Activated naive CD4-positive, alpha-beta T cell (primary cell): ENCODE data around the gene AGR2.
"Not testable (repeated sequence)": the region's sequence is repeated elsewhere in the genome, so short reads cannot be mapped to it uniquely, and the experiment has no call there.

Experiments used
- DNase-seq, 4 experiments: peaks; one replicate each; lab custom pipeline; 2025; lab: John Stamatoyannopoulos, UW

Gene AGR2

DNA sequence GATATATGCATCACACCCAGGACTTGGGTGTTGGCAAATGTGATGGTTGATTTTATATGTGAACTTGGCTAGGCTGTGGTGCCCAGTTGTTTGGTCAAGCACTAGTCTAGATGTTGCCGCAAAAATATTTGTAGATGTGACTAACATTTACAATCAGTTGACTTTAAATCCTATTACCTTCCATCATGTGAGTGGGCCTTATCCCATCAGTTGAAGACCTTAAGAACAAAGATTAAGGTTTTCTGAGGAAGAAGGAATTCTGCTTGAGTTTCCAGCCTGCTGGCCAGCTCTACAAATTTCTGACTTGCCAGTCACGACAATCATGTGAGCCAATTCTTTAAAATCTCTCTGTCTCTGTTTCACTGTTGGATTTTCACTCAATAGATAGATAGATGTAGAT lies 30.9 kb downstream of the AGR2 start:
- DNase-seq: no peak

DNA sequence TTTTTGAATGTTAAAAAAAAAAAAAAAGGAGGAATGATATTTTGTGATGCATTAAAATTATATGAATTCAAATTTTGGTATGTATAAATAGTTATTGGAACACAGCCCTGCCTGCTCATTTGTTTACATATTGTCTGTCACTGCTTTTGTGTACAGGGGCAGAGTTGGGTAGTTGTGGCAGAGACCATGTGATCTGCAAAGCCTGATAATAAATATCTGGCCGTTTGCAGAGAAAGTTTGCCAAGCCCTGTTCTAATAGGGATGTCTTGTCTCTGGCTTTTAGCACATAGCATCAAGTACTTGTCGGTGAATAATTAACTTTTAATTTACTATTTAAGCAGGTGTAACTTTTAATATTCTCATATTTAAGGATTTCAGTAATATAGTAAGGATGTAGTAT lies 31.5 kb downstream of the AGR2 start:
- DNase-seq: no peak

DNA sequence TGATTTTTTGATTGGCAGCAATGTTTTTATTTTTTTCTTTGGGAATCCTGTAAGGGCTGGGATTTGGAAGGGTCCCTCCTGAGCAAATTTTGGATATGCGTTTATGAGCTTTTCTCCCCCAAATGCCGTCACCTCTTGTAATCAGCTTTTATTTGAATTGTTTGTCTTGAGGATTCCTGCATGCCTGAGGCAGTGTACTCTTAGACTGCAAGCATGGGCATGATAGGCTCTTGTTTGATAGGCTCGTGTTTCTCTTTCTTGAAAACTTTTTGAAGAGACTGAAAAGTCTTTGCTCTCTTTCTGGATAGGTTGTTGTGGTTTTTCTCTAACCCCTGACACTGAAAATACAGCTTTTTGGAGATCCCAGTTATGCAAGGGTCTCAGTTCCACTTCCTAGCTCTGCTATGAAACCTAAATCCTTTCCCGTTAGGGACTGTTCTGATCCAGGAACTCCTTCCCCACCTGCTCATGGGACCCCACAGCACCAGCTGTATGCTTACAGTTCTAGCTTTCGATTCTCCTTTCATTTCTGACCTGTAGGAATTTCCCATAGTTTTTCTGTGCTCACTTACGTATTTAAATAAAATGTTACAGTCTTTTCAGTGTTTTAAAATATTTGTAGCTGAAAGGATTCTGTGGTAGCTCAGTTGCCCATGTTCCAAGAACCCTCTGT lies 34.0 kb downstream of the AGR2 start:
- DNase-seq: no peak

DNA sequence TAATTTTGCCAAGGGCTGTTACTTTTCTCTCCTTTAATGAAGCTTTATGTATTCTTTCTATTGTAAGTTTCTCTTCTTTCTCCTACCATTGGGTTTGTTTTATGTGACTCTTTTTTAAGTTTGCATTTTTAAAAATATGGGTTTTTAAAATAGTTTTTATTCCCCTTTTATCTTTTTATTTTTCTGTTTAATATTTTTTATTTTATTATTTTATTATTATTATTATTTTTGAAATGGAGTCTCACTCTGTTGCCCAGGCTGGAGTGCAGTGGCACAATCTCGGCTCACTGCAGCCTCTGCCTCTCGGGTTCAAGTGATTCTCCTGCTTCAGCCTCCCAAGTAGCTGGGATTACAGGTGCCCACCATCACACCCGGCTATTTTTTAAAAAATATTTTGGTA lies 34.8 kb downstream of the AGR2 start:
- DNase-seq: not testable (repeated sequence)

DNA sequence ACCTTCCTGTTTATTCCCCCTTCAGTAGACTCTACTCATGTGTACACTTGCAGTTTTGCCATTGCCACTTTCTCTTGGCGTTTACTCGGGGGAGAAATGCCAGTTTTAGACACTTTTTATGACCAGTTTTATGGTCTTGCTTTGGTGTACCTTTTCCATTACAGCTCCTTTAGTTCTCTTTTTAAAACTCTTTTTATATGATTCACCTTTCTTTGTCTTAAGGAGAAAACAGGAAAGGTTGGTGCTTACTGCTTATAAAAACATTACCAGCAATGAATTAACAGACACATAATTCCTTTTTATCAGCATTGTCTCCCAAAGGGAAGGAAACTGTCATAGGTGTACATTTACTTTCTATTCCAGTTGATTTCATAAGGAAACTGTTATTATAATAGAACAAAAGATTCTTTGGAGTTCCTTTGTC lies 39.4 kb downstream of the AGR2 start:
- DNase-seq: no peak

DNA sequence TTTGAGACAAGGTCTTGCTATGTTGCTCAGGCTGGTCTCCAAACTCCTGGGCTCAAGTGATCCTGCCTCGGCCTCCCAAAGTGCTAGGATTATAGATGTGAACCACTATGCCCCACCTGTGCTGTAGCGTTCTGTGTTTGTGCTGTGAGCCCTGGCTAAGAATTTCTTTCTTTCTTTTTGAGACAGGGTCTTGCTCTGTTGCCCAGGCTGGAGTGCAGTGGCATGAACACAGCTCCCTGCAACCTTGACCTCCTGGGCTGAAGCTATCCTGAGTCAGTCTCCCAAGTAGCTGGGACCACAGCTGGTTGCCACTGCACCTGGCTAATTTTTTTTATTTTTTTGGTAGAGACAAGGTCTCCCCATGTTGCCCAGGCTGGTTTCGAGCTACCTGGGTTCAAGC lies 39.9 kb downstream of the AGR2 start:
- DNase-seq: no peak

DNA sequence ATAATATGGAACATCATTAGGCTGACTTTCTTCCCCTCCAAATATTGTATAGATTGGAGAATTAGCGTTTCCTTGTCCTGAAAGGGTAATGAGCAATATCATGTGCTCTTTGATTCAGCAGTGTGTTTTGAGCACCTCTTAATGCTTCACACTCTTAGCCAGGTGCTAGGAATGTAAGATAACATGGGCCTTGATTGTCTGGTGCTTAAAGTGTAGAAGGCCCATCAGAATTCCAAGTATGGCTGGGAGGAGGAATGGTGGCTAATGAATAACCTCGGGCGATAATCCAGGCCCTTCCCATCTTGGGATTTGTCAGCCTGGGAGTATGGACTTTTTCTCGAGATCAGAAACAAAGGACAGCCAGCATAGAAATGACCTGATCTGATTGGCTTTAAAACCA lies 42.6 kb downstream of the AGR2 start:
- no peak for DNase-seq

DNA sequence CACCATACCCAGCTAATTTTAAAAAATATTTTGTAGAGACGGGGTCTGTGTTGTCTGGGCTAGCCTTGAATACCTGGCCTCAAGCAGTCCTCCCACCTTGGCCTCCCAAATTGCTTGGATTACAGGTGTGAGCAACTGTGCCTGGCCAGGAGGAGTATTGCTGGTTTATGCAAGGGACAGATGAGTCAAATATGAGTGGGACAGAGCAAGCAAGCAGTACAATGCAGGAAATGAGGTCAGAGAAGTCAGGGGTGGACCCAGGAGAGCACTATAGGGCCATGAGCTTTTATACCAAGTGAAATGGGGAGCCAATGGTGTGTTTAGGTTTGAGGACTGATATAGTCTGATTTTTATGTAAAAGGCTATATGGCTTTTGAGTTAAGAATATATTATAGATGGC lies 45.0 kb downstream of the AGR2 start:
- no peak for DNase-seq

DNA sequence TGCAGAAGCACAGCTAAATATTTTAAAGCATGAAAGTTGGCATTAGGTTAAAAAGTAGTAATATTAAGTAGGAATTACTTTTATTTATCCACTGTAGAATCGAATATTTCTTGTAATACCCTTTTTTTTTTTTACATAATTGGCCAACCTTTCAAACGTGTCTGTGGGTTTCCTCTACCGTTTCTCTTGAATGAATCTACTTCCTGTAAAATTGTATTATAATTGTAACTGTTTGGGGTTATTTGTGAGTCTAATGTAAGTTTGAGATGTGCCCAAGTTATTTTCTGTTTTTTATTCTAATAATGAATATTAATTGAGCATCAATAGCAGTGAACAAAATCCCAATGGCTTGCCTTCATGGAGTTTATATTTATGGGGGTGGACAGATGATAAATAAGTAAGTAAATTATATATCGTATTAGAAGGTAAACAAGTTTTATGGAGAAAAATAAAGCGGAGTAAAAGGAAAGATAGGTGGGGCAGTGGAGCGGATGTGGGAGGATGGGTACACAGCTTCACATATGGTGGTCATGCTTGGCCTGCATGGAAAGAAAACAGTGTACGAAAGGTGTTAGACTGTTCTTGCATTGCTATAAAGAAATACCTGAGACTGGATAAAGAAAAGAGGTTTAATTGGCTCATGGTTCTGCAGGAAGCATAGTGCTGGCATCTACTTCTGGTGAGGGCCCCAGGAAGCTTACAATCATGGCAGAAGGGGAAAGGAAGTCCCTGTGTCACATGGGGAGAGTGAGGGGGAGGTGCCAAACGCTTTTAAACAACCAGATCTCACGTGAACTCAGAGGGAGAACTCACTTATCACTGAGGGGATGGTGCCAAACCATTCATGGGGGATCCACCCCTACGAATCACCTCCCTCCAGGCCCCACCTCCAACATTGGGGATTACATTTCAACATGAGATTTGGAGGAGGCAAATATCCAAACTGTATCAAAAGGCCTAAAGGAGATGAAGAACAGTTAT lies 45.9 kb downstream of the AGR2 start:
- no peak for DNase-seq

DNA sequence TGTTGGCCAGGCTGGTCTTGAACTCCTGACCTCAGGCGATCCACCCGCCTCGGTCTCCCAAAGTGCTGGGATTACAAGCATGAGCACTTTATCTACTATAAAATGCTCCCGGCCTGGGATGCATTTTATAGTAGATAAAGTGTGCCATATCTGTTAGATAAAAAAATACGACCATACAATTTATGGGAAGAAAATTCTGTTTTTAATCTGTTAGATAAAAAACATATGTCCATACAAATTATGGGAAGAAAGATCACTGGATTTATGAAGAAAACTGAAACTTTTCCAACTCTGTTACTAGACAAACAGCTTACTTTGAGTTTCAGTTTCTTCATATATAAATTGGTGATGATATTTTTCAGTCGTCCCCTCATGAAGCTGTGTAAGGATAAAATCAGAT lies 46.8 kb downstream of the AGR2 start:
- no peak for DNase-seq

DNA sequence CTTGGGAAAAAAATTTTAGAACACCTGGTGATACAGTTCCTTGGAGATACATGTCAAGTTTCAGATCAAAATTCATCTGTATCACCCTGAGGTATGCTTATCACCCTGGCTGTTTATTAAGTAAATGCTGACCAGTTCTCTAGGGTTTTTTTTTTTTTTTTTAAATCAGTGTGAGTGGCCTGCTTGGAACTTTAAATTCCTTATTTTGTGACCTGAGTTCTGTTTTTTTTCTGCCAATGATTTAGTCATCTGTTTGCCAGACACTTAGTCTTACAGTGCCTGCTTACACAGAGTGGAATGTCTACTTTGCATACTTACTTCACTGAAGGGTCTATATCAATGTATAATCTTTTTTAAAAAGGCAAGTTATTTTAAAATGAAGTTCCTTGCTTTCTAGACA lies 49.4 kb downstream of the AGR2 start:
- no peak for DNase-seq

DNA sequence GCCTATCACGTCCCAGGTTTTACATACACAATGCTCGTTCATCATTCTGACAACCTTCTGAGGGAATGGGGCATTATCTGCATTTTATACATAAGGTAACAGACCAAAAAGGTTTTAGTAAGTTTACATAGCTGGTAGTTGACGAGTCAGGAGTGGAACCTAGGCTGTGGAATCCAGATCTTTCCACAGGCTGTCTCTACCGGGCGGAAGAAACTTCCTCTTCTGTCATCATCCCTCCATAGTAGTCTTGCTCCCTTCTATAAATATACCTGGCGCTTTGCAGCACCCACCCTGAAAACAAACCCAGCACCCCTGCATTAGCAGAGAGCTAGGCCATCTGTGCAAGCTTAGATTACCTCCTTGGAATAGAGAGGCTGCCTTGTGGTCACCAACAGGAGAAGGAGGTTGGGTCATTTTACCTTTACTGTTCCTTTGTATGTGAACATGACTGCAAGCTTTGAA lies 49.9 kb downstream of the AGR2 start:
- DNase-seq: no peak

DNA sequence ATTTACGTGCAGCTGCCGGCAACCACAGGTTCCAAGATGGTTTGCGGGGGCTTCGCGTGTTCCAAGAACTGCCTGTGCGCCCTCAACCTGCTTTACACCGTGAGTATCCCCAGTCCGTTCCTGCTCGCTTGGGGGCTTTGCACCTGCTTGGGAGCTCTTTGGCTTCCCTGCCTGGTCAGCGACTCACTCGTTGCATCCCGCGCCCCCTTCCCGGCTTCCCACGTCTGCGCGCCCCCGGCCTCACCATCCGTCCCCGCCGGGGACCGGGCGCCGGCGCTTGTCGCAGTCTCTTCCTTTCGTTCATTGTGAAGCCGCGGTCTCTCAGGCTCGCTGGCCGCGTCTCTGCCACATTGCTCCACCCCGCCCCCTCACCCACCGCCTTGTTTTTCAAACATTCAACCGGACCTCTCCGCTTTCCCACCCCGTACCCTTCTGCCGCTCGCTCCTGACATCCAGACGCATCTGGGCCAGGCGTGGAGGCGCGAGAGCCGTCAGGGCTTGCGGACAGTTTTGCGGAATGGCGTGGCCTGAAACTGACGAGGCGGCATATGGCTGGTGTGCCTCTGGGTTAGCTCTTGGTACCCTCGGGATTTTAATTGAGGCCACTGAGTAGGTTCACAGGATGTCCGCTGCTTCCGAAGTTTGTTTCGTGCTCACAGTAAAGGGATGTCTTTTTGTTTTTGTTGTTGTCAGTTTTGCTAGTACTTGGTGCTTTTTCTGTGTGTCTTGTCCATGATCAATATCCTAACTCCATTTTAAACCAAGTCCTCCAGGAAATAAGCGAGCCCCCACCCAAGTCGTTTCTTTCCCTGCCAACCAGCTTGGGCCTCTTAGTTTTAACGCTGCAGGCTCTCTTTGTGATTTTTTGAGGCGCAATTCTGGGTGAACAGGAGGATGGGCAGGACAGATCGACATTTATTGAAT lies 50.6 kb downstream of the AGR2 start:
- DNase-seq: no peak

DNA sequence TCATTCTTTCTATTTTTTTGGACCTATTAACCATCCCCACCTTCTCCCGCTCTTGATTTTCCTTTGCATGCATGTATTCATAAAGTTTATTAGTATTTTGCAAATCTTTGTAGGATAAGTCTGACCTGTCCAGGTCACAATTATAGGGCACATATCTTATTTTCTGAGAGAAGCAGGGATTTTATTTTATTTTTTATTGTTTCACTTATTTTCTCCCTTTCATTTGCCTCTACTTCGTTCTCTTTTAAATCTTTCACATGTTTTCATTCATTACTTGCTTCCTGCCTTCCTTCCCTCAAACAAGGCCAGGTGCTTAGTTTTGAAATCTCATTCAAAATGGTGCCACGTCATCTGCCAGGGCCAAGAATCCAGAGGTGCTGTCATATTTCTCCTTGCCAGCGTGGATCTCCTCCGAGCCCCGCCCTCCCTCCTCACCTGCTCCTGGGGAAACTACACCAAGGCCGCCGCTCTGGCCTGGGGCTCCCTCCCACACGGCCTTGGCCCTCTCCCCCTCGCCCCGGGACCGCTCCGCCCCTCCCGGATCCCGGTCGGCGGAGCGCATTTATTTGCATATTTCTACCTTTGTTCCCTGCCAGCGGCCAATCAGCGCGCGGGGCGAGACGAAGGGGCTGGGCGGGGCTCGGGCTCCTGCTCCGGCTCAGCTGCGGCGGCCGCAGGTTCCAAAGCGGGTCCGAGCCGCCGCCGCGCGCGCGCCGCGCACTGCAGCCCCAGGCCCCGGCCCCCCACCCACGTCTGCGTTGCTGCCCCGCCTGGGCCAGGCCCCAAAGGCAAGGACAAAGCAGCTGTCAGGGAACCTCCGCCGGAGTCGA lies 51.5 kb downstream of the AGR2 start, which contains the start of gene TSPAN13:
Gene TSPAN13 (plus strand): TSS at position 654 of the 830 bp plus-strand sequence. CDS start 213 bp downstream, outside the sequence.
- peak in 1 of 4 experiments; percentile 7 for DNase-seq

DNA sequence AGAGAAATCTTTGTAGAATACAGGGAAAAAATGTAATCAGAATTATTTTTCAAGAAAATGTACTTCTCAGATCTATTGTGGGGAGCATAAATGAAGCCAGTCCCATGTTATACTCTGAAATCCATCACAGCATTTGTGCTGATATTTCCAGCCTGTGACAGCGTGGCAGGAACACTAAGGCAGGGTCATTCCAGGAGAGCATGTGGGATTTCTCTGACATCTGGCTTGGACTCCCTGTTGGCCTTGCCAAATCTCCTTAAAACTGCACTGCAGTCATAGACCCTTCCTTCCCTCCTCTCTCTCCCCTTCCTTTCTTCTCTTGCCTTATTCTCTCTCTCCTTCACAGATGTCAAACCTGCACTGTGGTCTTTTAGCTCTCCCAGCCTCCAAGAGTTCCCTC lies 57.7 kb downstream of the AGR2 start:
- DNase-seq: no peak

DNA sequence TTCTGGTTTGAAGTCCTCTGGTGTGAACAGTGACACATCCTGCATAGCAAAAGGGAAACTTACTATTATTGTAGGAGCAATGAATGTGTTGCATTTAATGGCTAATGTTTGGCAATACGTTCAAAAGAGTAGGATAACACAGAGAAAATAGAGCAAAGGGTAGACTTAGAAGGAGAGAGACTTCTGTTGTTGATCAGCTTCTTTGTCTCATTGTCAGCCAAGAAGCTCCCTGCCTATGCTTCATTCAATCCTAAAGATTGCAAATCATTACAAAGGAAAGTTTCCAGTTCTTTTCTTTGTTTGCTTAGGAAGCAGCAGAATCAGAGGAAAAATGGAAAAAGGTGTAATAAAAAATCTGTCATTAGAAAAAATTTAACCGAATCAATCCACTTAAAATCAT lies 59.2 kb downstream of the AGR2 start:
- DNase-seq: no peak

DNA sequence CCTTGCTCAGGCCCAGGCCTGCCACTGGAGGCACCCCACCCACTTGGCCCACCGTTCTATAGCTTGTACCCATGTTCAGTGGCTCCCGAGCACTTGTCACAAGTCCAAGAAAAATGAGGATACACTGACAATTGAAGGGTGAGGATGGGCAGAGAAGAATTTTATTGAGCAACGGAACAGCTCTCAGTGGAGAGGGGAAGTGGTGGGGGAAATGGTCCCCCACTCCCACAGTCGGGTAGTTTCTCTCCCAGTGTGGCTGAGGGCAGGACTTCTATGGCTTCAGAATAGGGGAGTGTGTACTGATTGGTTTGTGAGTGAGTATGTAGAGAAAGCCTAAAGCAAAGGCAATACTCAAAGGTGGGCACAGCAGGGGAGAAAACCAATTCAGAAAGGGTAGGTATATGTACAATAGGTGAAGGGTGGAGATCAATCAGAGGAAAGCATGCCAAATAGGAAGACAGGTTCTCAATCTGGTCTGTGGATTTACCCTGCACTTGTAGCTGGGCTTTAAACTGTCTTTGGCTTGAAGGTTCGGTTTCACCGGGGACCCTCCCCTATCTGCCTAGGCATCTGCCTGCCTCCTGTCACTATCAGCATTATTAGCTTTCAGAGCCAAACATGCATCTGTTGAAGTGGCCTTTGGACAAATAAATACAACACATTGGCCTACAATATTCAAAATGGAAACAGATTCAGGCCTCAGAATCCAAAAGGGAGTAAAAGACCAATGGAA lies 60.1 kb downstream of the AGR2 start:
- DNase-seq: no peak

DNA sequence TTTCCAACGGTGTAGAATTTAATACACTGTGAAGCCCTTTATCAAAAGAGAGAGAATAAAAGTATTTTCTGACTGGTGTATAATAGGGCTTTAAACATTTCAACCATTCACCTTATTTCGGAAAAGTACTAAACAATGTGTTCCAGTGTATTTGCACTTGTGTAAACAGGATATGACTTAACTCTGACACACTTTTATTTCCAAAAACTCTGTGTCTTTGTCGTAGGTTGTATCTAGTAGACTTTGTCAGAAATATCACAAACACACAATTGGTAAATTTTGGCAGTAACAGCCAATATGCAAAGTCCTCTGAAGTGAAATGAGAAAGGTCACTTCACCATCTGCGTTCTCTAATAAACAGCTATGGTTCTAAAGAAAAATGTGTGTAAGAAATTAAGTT lies 61.6 kb downstream of the AGR2 start:
- DNase-seq: no peak

DNA sequence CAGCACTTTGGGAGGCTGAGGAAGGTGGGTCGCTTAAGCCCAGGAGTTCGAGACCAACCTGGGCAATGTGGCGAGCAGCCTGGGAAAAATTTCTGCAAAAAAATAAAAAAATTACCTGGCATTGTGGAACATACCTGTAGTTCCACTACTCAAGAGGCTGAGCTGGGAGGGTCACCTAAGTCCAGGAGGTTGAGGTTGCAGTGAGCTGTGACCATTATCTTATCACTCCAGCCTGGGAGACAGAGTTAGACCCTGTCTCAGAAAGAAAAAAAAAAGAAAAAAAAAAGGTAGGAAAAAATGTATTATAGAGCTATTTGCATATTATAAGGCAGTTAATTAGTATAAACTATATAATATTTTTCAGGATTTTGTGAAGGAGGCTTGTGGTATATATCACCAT lies 62.3 kb downstream of the AGR2 start:
- DNase-seq: no peak
